Measurements from ENCODE around the gene CACNA2D3. TPM values are rescaled to one million over a fixed set of nuclear protein-coding genes. Genes with fewer than 3 reads are reported as not detected.
A peak's percentile ranks its signal among the peaks of the same experiment; 100 is the strongest.
"Not testable (repeated sequence)": the region's sequence is repeated elsewhere in the genome, so short reads cannot be mapped to it uniquely, and the experiment has no call there.

The CACNA2D3 gene
- total and polyA plus RNA-seq, 4 experiments from 2014 or later: not detected

GRCh38 chr3:54622678-54623077, 500.3 kb downstream of the CACNA2D3 start:
- H3K27me3 Mint-ChIP-seq: no peaks in the 10 kb centered on the region

GRCh38 chr3:54625805-54626787, 503.7 kb downstream of the CACNA2D3 start:
- H3K27ac ChIP-seq (ENCODE audit: low read depth, low read length): no peak overlapping the region
- ChIA-PET CTCF (ENCODE audit: partially characterized antibody) (no interaction called here), POLR2A (ENCODE audit: partially characterized antibody) (no interaction called here)
- no peaks in the 10 kb centered on the region for H3K36me3 ChIP-seq (ENCODE audit: insufficient read depth, low read length)
- no peak overlapping the region for H3K4me3 Mint-ChIP-seq
- intact Hi-C loops (cut with micrococcal nuclease): no loop called here
- H3K27me3 ChIP-seq (ENCODE audit: insufficient read depth, low read length): no peaks in the 10 kb centered on the region
- peaks cover 0 to 7% (median 2%) of the 10 kb centered on the region in 8 donors for H3K9me3 Mint-ChIP-seq
- H3K27me3 Mint-ChIP-seq: no peaks in the 10 kb centered on the region
- no peak overlapping the region for H3K4me3 ChIP-seq (ENCODE audit: low read length in 2 of 2)
- no peaks in the 10 kb centered on the region for H3K36me3 Mint-ChIP-seq
- no peak overlapping the region for H3K27ac Mint-ChIP-seq
- H3K9me3 ChIP-seq (ENCODE audit: control insufficient read depth in 1 of 2, low read length in 2 of 2): no peaks in the 10 kb centered on the region
- no peak for DNase-seq
- no peaks in the 10 kb centered on the region for H3K4me1 Mint-ChIP-seq
- H3K4me1 ChIP-seq (ENCODE audit: insufficient read depth, low read length): no peaks in the 10 kb centered on the region

More at GRCh38 chr3:54622678-54623077, 500.3 kb downstream of the CACNA2D3 start:
- no peaks in the 10 kb centered on the region for H3K4me1 ChIP-seq (ENCODE audit: insufficient read depth, low read length)
- H3K9me3 Mint-ChIP-seq: peaks cover 0 to 5% (median 2%) of the 10 kb centered on the region in 8 donors
- POLR2A ChIA-PET (ENCODE audit: partially characterized antibody): no interaction called here
- intact Hi-C loops (cut with micrococcal nuclease): no loop called here
- H3K4me3 Mint-ChIP-seq: no peak overlapping the region
- no peak overlapping the region for H3K27ac Mint-ChIP-seq
- no peaks in the 10 kb centered on the region for H3K36me3 ChIP-seq (ENCODE audit: insufficient read depth, low read length)
- CTCF ChIA-PET (ENCODE audit: partially characterized antibody): no interaction called here
- no peaks in the 10 kb centered on the region for H3K4me1 Mint-ChIP-seq
- no peak overlapping the region for H3K27ac ChIP-seq (ENCODE audit: low read depth, low read length)
- no peak overlapping the region for H3K4me3 ChIP-seq (ENCODE audit: low read length in 2 of 2)
- H3K36me3 Mint-ChIP-seq: no peaks in the 10 kb centered on the region
- H3K27me3 ChIP-seq (ENCODE audit: insufficient read depth, low read length): no peaks in the 10 kb centered on the region
- DNase-seq: no peak
- H3K9me3 ChIP-seq (ENCODE audit: control insufficient read depth in 1 of 2, low read length in 2 of 2): no peaks in the 10 kb centered on the region

- Histone ChIP-seq H3K36me3 (ENCODE audit: insufficient read depth, low read length) (no peaks in the 10 kb centered on the region), H3K27me3 (ENCODE audit: insufficient read depth, low read length) (no peaks in the 10 kb centered on the region), H3K9me3 (ENCODE audit: control insufficient read depth in 1 of 2, low read length in 2 of 2) (no peaks in the 10 kb centered on the region), H3K4me1 (ENCODE audit: insufficient read depth, low read length) (no peaks in the 10 kb centered on the region), H3K27ac (ENCODE audit: low read depth, low read length) (no peak overlapping the region), H3K4me3 (ENCODE audit: low read length in 2 of 2) (no peak overlapping the region)
- no peak for DNase-seq
- intact Hi-C loops (cut with micrococcal nuclease): no loop called here
- H3K4me3 Mint-ChIP-seq: no peak overlapping the region
- no peaks in the 10 kb centered on the region for H3K36me3 Mint-ChIP-seq
- peaks cover 0 to 2% of the 10 kb centered on the region in 2 donors for H3K27me3 Mint-ChIP-seq
- POLR2A ChIA-PET (ENCODE audit: partially characterized antibody): no interaction called here
- peak overlapping the region in 1 of 7 donors; percentile 49 for H3K27ac Mint-ChIP-seq
- CTCF ChIA-PET (ENCODE audit: partially characterized antibody): no interaction called here
- H3K4me1 Mint-ChIP-seq: no peaks in the 10 kb centered on the region
- H3K9me3 Mint-ChIP-seq: peaks cover 0 to 7% (median 1%) of the 10 kb centered on the region in 8 donors
These were observed 506.6 kb downstream of the CACNA2D3 start for GRCh38 chr3:54628888-54629441.

- no peak for DNase-seq
- no peak overlapping the region for H3K4me3 ChIP-seq (ENCODE audit: low read length in 2 of 2)
- Mint-ChIP-seq H3K27me3 (peaks cover 0 to 2% of the 10 kb centered on the region in 2 donors), H3K36me3 (no peaks in the 10 kb centered on the region), H3K4me3 (no peak overlapping the region), H3K27ac (no peak overlapping the region), H3K4me1 (no peaks in the 10 kb centered on the region), H3K9me3 (peaks cover 0 to 5% (median 1%) of the 10 kb centered on the region in 8 donors)
- no peaks in the 10 kb centered on the region for H3K27me3 ChIP-seq (ENCODE audit: insufficient read depth, low read length)
- no peaks in the 10 kb centered on the region for H3K9me3 ChIP-seq (ENCODE audit: control insufficient read depth in 1 of 2, low read length in 2 of 2)
- intact Hi-C loops (cut with micrococcal nuclease): no loop called here
- CTCF ChIA-PET (ENCODE audit: partially characterized antibody): no interaction called here
- H3K4me1 ChIP-seq (ENCODE audit: insufficient read depth, low read length): no peaks in the 10 kb centered on the region
- no peaks in the 10 kb centered on the region for H3K36me3 ChIP-seq (ENCODE audit: insufficient read depth, low read length)
- no peak overlapping the region for H3K27ac ChIP-seq (ENCODE audit: low read depth, low read length)
- POLR2A ChIA-PET (ENCODE audit: partially characterized antibody): no interaction called here
These were observed 507.8 kb downstream of the CACNA2D3 start for GRCh38 chr3:54630101-54630623.

- H3K4me1 Mint-ChIP-seq; H3K27ac ChIP-seq (ENCODE audit: low read depth, low read length); H3K4me1 ChIP-seq (ENCODE audit: insufficient read depth, low read length); CTCF ChIA-PET (ENCODE audit: partially characterized antibody); intact Hi-C loops (cut with micrococcal nuclease); H3K4me3 Mint-ChIP-seq; DNase-seq; POLR2A ChIA-PET (ENCODE audit: partially characterized antibody); H3K36me3 Mint-ChIP-seq; H3K27me3 Mint-ChIP-seq; H3K9me3 ChIP-seq (ENCODE audit: control insufficient read depth in 1 of 2, low read length in 2 of 2); H3K4me3 ChIP-seq (ENCODE audit: low read length in 2 of 2); H3K27me3 ChIP-seq (ENCODE audit: insufficient read depth, low read length); H3K36me3 ChIP-seq (ENCODE audit: insufficient read depth, low read length); H3K9me3 Mint-ChIP-seq; H3K27ac Mint-ChIP-seq: not testable (repeated sequence)
These were observed 508.6 kb downstream of the CACNA2D3 start for GRCh38 chr3:54631001-54631400.

GRCh38 chr3:54631516-54632325, 509.4 kb downstream of the CACNA2D3 start:
- Mint-ChIP-seq H3K27ac (no peak overlapping the region), H3K36me3 (no peaks in the 10 kb centered on the region), H3K4me3 (no peak overlapping the region), H3K9me3 (peaks cover 0 to 5% (median 1%) of the 10 kb centered on the region in 8 donors), H3K4me1 (no peaks in the 10 kb centered on the region), H3K27me3 (peaks cover 0 to 2% of the 10 kb centered on the region in 2 donors)
- Histone ChIP-seq H3K27ac (ENCODE audit: low read depth, low read length) (no peak overlapping the region), H3K36me3 (ENCODE audit: insufficient read depth, low read length) (no peaks in the 10 kb centered on the region), H3K9me3 (ENCODE audit: control insufficient read depth in 1 of 2, low read length in 2 of 2) (no peaks in the 10 kb centered on the region), H3K27me3 (ENCODE audit: insufficient read depth, low read length) (no peaks in the 10 kb centered on the region), H3K4me1 (ENCODE audit: insufficient read depth, low read length) (no peaks in the 10 kb centered on the region), H3K4me3 (ENCODE audit: low read length in 2 of 2) (no peak overlapping the region)
- ChIA-PET CTCF (ENCODE audit: partially characterized antibody) (no interaction called here), POLR2A (ENCODE audit: partially characterized antibody) (no interaction called here)
- intact Hi-C loops (cut with micrococcal nuclease): no loop called here
- DNase-seq: no peak

- H3K4me1 Mint-ChIP-seq: no peaks in the 10 kb centered on the region
- ChIA-PET CTCF (ENCODE audit: partially characterized antibody) (no interaction called here), POLR2A (ENCODE audit: partially characterized antibody) (no interaction called here)
- no peaks in the 10 kb centered on the region for H3K36me3 Mint-ChIP-seq
- intact Hi-C loops (cut with micrococcal nuclease): no loop called here
- peaks cover 0 to 2% of the 10 kb centered on the region in 2 donors for H3K27me3 Mint-ChIP-seq
- H3K27ac ChIP-seq (ENCODE audit: low read depth, low read length): no peak overlapping the region
- peaks cover 0 to 4% (median 1%) of the 10 kb centered on the region in 8 donors for H3K9me3 Mint-ChIP-seq
- H3K4me3 ChIP-seq (ENCODE audit: low read length in 2 of 2): no peak overlapping the region
- H3K4me3 Mint-ChIP-seq: no peak overlapping the region
- H3K4me1 ChIP-seq (ENCODE audit: insufficient read depth, low read length): no peaks in the 10 kb centered on the region
- DNase-seq: no peak
- H3K36me3 ChIP-seq (ENCODE audit: insufficient read depth, low read length): no peaks in the 10 kb centered on the region
- no peaks in the 10 kb centered on the region for H3K27me3 ChIP-seq (ENCODE audit: insufficient read depth, low read length)
- H3K9me3 ChIP-seq (ENCODE audit: control insufficient read depth in 1 of 2, low read length in 2 of 2): no peaks in the 10 kb centered on the region
- no peak overlapping the region for H3K27ac Mint-ChIP-seq
These were observed 509.9 kb downstream of the CACNA2D3 start for GRCh38 chr3:54632326-54632665.

All from CD4-positive, alpha-beta memory T cell (primary cell).